T-helper 2 cell (primary cell): Measurements from ENCODE around the gene SIT1.
"Not testable (repeated sequence)": the region's sequence is repeated elsewhere in the genome, so short reads cannot be mapped to it uniquely, and the experiment has no call there.

Source experiments
- DNase-seq, 5 experiments: peaks; one replicate each; pipeline versions ENCODE4 v3.0.0 to v3.0.0-alpha.2; 2012 to 2022

Gene SIT1

GRCh38 chr9:35636135-35636876, 14.4 kb downstream of the SIT1 start:
- DNase-seq = no peak

GRCh38 chr9:35635730-35636129, 15.0 kb downstream of the SIT1 start:
- DNase-seq = no peak

GRCh38 chr9:35629597-35629996, 21.1 kb downstream of the SIT1 start:
- no peak for DNase-seq

- no peak for DNase-seq
Observed at GRCh38 chr9:35628389-35628991, 22.2 kb downstream of the SIT1 start.

- no peak for DNase-seq
Observed at GRCh38 chr9:35627575-35627974, 23.2 kb downstream of the SIT1 start.

GRCh38 chr9:35619800-35620158, 31.0 kb downstream of the SIT1 start:
- no peak for DNase-seq

GRCh38 chr9:35618854-35619799, 31.6 kb downstream of the SIT1 start:
- peak in 2 of 5 experiments; percentile 68 to 74 for DNase-seq

GRCh38 chr9:35618325-35618727, 32.4 kb downstream of the SIT1 start, which contains the start of gene CD72:
Gene CD72 (minus strand): TSS chr9:35618413. CDS start chr9:35618303, 110 bp downstream.
- no peak for DNase-seq

- no peak for DNase-seq
Observed at GRCh38 chr9:35617548-35617947, 33.2 kb downstream of the SIT1 start.

- peak; percentile 33 to 80 (median 53) for DNase-seq
Observed at GRCh38 chr9:35616681-35617459, 33.9 kb downstream of the SIT1 start.

GRCh38 chr9:35615981-35616680, 34.6 kb downstream of the SIT1 start:
- DNase-seq = no peak

GRCh38 chr9:35612843-35613242, 37.9 kb downstream of the SIT1 start:
- no peak for DNase-seq

GRCh38 chr9:35612066-35612465, 38.7 kb downstream of the SIT1 start:
- DNase-seq = not testable (repeated sequence)

- DNase-seq = peak in 4 of 5 experiments; percentile 29 to 71 (median 40)
Observed at GRCh38 chr9:35611230-35611797, 39.4 kb downstream of the SIT1 start.

- no peak for DNase-seq
Observed at GRCh38 chr9:35609820-35610163, 40.9 kb downstream of the SIT1 start.

GRCh38 chr9:35609001-35609819, 41.5 kb downstream of the SIT1 start:
- no peak for DNase-seq

- no peak for DNase-seq
Observed at GRCh38 chr9:35608221-35608620, 42.5 kb downstream of the SIT1 start.

- DNase-seq = no peak
Observed at GRCh38 chr9:35606726-35607125, 44.0 kb downstream of the SIT1 start.

- DNase-seq = no peak
Observed at GRCh38 chr9:35606138-35606504, 44.6 kb downstream of the SIT1 start.

GRCh38 chr9:35605351-35606137, 45.2 kb downstream of the SIT1 start:
- peak in 2 of 5 experiments; percentile 20 to 53 for DNase-seq
